ENCODE measurements around the gene PUM1.

The PUM1 gene

DNA sequence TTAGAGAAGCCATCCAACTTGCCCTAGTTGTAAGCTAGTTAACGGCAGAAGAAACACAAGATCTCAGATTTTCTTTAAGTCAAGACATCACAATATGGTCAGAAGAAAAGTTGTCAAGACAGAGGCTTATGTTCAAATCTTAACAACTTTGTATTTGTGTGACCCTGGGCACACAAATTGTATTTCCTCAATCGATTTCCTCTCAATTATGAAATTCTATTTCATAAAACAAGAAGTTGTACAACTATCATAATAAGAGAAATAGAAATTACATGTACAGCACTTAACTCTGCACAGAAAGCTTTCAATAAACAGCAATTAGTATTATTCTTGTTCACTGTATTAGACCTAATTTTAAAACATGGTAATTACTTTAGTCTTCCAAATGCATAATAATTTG, 94.0 kb downstream of the PUM1 start:
- peak overlapping the region in 5 of 11 experiments; percentile 39 to 75 (median 53); a peak in 7 of 22 replicates for H3K4me2 ChIP-seq
- peaks cover 21 to 52% (median 29%) of the 10 kb centered on the region in 10 experiments for H3K4me1 ChIP-seq
- H3K4me3 ChIP-seq = no peak overlapping the region
- H3K27me3 ChIP-seq = no peaks in the 10 kb centered on the region
- H3K36me3 ChIP-seq = peaks cover 67 to 96% (median 91%) of the 10 kb centered on the region in 11 experiments
- no peak for TF ChIP-seq Cebpa-rat (IDR thresholded peaks at IDR 0.05)
- H3K9ac ChIP-seq = no peak overlapping the region
- no peaks in the 10 kb centered on the region for H3K9me3 ChIP-seq (replicated peaks in 1 of 11)
- peak overlapping the region in 6 of 11 experiments; percentile 17 to 48 (median 27); a peak in 7 of 22 replicates for H3K27ac ChIP-seq
- peaks cover 48 to 97% (median 94%) of the 10 kb centered on the region in 11 experiments; a peak in 21 of 22 replicates for H4K20me1 ChIP-seq

DNA sequence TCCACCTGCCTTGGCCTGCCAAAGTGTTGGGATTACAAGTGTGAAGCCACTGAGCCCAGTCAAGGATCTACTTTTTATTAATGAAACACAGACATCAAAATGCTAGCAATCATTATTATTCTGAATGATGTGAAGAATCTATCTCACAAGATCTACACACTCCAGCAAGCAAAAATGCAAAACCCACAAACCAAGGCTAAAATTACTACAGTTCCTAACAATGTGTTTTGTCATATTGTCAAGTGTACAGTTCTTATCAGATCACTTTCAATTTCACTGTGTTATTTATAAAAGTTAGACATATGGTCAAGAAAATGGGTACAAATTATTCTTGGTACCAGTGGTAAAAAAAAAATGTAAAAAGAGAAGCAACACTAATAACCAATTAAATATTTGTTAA, 95.6 kb downstream of the PUM1 start:
- Histone ChIP-seq H3K9me3 (replicated peaks in 1 of 11) (no peaks in the 10 kb centered on the region), H3K27me3 (no peaks in the 10 kb centered on the region), H3K4me3 (no peak overlapping the region), H3K27ac (no peak overlapping the region), H3K4me1 (peaks cover 5 to 36% (median 13%) of the 10 kb centered on the region in 10 experiments; a peak in 19 of 20 replicates), H4K20me1 (peaks cover 49 to 97% (median 90%) of the 10 kb centered on the region in 11 experiments; a peak in 21 of 22 replicates), H3K4me2 (no peak overlapping the region), H3K9ac (no peak overlapping the region), H3K36me3 (peaks cover 80 to 96% (median 95%) of the 10 kb centered on the region in 11 experiments)
- TF ChIP-seq Cebpa-rat (IDR thresholded peaks at IDR 0.05) = no peak

DNA sequence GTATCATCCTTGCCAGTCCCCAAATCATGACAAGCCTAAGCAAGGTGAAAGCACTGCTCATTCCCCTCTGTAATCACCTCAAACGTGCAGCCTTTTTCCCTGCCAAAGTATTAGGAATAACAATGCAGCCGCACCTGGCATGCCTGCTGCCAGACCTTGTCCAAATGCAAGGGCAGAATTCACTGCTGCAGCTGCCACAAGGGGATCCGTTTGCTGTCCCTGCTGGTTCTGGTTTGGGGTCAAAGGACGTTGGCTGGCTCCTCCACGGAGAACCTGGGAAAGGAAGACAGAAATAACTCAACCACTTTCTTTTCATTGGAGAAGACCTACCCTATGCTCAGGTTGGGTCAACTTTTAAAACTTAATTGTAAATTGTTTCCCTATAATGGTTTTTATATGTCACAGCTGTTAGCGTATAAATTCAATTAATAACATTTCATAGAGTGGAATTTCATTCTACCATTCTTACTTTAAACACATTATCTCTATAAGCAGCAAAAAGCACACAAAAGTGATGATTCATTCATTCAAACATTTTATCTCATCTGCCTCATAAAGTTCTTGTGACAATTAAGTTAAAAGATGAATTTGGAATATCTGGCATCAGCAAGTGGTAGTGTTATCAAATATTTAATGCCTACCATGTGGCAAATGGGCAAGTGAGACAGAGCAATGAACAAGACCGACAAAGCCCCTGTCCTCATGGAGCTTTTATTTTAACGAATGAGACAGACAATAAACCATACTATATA, 97.1 kb downstream of the PUM1 start:
- H3K4me1 ChIP-seq = peaks cover 0 to 28% (median 8%) of the 10 kb centered on the region in 10 experiments; a peak in 10 of 20 replicates
- no peak overlapping the region for H3K9ac ChIP-seq
- H3K9me3 ChIP-seq (replicated peaks in 1 of 11) = no peaks in the 10 kb centered on the region
- H3K27me3 ChIP-seq = no peaks in the 10 kb centered on the region
- H3K4me3 ChIP-seq = no peak overlapping the region
- TF ChIP-seq Cebpa-rat (IDR thresholded peaks at IDR 0.05) = no peak
- H3K4me2 ChIP-seq = no peak overlapping the region
- no peak overlapping the region for H3K27ac ChIP-seq
- H4K20me1 ChIP-seq = peaks cover 60 to 97% (median 90%) of the 10 kb centered on the region in 11 experiments; a peak in 21 of 22 replicates
- peaks cover 80 to 97% (median 95%) of the 10 kb centered on the region in 11 experiments for H3K36me3 ChIP-seq

DNA sequence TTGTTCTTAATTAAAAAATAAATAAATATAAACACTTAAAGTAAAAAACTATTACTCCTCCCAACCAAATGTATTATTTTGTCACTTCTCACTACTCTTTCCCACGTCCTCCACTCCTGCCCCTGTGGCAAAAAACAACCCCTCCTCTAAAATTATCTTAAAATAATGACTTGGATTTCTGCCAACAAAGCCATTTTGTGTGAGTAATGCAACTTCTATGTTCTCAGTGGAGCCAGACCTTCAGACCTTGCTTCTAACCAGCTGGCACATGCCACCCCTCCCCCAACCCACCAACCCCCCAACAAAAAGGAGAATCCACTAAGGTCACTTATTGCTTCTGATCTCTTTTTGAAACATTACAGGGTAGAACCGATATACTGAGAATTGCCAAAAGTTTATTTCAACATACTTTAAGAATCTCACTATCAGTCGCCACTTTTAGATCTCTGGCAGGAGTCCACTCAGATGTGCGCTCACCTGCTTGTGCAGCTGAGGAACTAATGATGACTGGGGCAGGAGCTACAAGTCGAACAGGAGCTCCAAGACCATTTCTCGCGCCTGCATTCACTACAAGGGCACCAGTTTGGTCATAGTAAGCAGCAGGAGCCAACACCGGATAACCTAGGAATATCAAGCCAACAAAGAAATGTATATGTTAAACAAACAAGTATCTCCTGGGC, 98.7 kb downstream of the PUM1 start:
- Histone ChIP-seq H3K36me3 (peaks cover 91 to 100% (median 99%) of the 10 kb centered on the region in 11 experiments), H4K20me1 (peaks cover 73 to 100% (median 94%) of the 10 kb centered on the region in 11 experiments), H3K9me3 (replicated peaks in 1 of 11) (no peaks in the 10 kb centered on the region), H3K27me3 (no peaks in the 10 kb centered on the region), H3K4me2 (no peak overlapping the region), H3K4me1 (peaks cover 0 to 16% (median 4%) of the 10 kb centered on the region in 10 experiments; a peak in 10 of 20 replicates), H3K9ac (no peak overlapping the region), H3K27ac (no peak overlapping the region), H3K4me3 (no peak overlapping the region)
- no peak for TF ChIP-seq Cebpa-rat (IDR thresholded peaks at IDR 0.05)

DNA sequence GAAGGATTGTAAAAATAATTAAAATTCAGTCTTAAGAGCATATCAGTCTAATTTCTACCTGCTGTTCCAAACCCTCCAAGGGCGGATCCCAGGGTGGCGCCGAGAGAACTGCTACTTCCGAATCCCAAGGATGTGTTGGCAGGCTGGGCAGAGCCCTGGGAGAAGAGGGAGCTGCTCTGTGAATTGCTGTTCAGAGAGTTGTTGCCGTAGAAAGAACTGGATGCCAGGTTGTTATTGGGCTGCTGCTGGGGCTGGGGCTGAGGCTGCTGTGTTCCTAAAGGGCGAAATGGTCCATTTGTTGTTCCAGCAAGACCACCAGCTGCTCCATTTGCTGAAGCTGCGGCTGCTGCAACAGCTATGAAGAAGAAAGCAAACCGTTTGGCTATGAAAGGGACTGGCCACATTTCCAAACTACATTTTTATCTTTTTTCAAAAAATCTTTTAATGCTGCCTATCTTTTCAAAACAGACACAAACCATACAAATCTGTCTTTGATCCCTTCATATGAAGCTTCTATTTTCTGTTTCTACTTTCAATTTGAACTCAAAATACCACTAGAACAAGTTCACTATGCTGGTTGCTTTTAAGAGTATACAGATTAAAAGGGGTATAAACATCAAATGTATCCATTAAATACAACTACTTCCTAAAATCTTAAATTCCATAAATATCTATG, 99.5 kb downstream of the PUM1 start:
- Histone ChIP-seq H3K4me3 (no peak overlapping the region), H3K4me1 (peaks cover 0 to 9% (median 0%) of the 10 kb centered on the region in 10 experiments; a peak in 5 of 20 replicates), H3K9me3 (replicated peaks in 1 of 11) (no peaks in the 10 kb centered on the region), H3K4me2 (no peak overlapping the region), H3K9ac (no peak overlapping the region), H3K36me3 (peaks cover 98 to 100% (median 100%) of the 10 kb centered on the region in 11 experiments), H3K27me3 (no peaks in the 10 kb centered on the region), H3K27ac (no peak overlapping the region), H4K20me1 (peaks cover 76 to 100% (median 94%) of the 10 kb centered on the region in 11 experiments)
- TF ChIP-seq Cebpa-rat (IDR thresholded peaks at IDR 0.05) = no peak

DNA sequence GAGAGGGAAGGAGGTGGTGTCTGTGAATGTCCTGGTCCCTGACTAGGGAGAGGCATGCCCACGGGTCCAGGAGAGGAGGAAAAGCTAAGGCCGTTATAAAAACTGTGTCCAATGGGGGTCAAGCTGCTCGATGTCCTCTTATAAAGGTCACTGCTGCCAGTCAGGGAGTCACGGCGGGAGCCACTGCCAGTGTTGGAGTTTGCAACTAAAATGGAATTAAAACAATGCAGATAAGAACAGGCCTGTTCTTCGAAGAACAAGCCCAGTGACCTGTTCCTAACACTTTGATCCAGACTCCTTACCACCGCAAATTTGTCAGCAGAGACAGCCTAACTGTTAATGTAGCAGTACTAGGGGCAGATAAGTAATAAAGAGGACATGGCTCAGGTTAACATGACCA, 100.8 kb downstream of the PUM1 start:
- no peaks in the 10 kb centered on the region for H3K9me3 ChIP-seq (replicated peaks in 1 of 11)
- peaks cover 0 to 5% (median 0%) of the 10 kb centered on the region in 10 experiments; a peak in 1 of 20 replicates for H3K4me1 ChIP-seq
- H3K27me3 ChIP-seq = no peaks in the 10 kb centered on the region
- peaks cover 83 to 100% (median 94%) of the 10 kb centered on the region in 11 experiments for H4K20me1 ChIP-seq
- H3K4me3 ChIP-seq = no peak overlapping the region
- H3K27ac ChIP-seq = no peak overlapping the region
- H3K4me2 ChIP-seq = no peak overlapping the region
- H3K9ac ChIP-seq = no peak overlapping the region
- TF ChIP-seq Cebpa-rat (IDR thresholded peaks at IDR 0.05) = no peak
- peaks cover 99 to 100% (median 100%) of the 10 kb centered on the region in 11 experiments for H3K36me3 ChIP-seq

DNA sequence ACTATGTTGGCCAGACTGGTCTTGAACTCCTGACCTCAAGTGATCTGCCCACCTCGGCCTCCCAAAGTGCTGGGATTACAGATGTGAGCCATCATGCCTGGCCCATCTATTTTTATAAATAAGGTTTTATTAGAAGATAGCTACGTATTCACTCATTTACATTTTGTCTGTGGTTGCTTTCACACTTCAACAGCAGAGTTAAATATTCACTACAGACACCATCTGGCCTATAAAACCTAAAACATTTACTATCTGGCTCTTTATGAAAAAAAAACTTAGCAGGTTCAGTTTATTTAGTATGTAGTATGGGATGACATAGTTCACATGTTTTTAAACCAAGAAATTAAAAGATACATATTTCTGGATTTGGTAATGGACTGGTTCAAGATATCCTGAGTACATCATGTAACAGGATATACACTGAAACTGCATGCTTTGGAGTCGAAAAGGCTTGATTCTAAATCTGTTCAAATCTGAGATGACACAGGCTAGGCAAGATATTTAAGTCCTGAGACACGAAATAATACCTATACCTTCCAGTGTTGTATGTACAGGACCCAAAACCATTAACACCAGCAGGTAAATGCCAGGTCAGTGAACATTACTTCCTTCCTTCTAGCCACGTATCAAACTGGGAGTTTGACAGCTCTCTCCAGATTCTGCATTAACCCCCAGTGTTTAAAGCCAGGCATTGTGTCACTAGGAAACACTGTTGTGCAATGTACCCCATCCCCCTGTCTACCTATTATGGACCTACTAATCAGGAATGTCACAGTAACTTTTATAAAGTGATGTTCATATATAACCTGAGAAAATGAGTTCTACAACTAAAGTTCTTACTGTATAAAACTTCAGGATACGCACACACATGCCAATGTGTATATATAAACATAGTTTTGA, 102.7 kb downstream of the PUM1 start:
- Histone ChIP-seq H3K4me2 (no peak overlapping the region), H4K20me1 (peaks cover 82 to 100% (median 94%) of the 10 kb centered on the region in 11 experiments), H3K9ac (no peak overlapping the region), H3K4me1 (peaks cover 0 to 5% (median 0%) of the 10 kb centered on the region in 10 experiments; a peak in 1 of 20 replicates), H3K9me3 (replicated peaks in 1 of 11) (no peaks in the 10 kb centered on the region), H3K36me3 (peaks cover 98 to 100% (median 100%) of the 10 kb centered on the region in 11 experiments), H3K4me3 (no peak overlapping the region), H3K27ac (no peak overlapping the region), H3K27me3 (no peaks in the 10 kb centered on the region)
- no peak for TF ChIP-seq Cebpa-rat (IDR thresholded peaks at IDR 0.05)

DNA sequence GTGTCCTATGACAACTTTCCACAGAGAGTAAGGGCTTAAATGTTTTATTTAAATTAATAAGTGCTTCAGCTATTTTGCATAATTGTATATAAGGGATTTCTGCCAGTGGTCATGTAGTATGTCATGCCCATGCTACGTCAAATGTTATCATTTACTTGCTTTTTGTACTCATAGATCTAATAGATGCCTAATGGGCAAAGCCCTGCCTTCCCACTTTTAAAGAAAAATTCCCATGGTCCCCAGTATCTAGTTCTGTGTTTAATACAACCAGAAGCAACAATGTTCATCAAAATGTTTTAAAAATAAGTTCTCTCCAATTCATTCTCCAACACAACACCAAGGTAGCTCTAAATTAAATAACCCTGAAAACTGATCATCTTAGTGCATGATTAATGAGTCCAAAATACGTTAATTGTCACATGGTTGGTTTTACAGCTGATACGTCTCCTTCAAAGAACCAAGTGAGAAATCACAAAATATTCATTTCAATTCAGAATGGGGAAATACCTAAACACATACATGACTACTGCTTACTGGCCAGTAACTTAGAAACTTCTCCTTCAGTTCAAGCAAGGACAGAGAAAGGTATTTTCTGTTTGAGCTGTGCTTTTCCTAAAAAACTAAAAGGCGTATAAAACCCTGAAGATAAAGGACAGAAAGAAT, 107.8 kb downstream of the PUM1 start:
- peaks cover 99 to 100% (median 100%) of the 10 kb centered on the region in 11 experiments for H3K36me3 ChIP-seq
- H3K27ac ChIP-seq = no peak overlapping the region
- no peak for TF ChIP-seq Cebpa-rat (IDR thresholded peaks at IDR 0.05)
- no peak overlapping the region for H3K4me2 ChIP-seq
- no peaks in the 10 kb centered on the region for H3K27me3 ChIP-seq
- no peaks in the 10 kb centered on the region for H3K9me3 ChIP-seq (replicated peaks in 1 of 11)
- no peak overlapping the region for H3K9ac ChIP-seq
- H3K4me3 ChIP-seq = no peak overlapping the region
- peaks cover 93 to 100% (median 100%) of the 10 kb centered on the region in 11 experiments for H4K20me1 ChIP-seq
- H3K4me1 ChIP-seq = 0 out of 20 replicates have a peak, but pooled peaks cover 0 to 4% (median 0%) of the 10 kb centered on the region in 10 experiments
